RWPE2 (cell line): ENCODE results near the gene STAG2.

ENCODE experiments used
- ATAC-seq: fragments of 200-7000 bp; cut with Tn5 transposase; 3 replicates; pipeline ENCODE4 v1.9.1; 2021; ENCODE audit warnings: low read depth
- DNase-seq: peaks from one replicate; pipeline ENCODE4 v3.0.0-alpha.2; 2020; ENCODE audit warnings: low spot score
- H3K27ac ChIP-seq: fragments of 450-650 bp; 2 replicates; pipeline ENCODE4 v1.5.1; 2017; ENCODE audit warnings: mild to moderate bottlenecking; ENCODE audit not compliant: poor library complexity, severe bottlenecking
- H3K27me3 ChIP-seq: fragments of 250-450 bp; sonication (Bioruptor Pico); 2 replicates; pipeline ENCODE4 v1.5.1; 2021; ENCODE audit warnings: mild to moderate bottlenecking, moderate library complexity; ENCODE audit not compliant: insufficient read depth, poor library complexity, severe bottlenecking
- H3K36me3 ChIP-seq: fragments of 250-450 bp; sonication (Bioruptor Pico); 2 replicates; pipeline ENCODE4 v1.5.1; 2020; ENCODE audit warnings: low read depth, mild to moderate bottlenecking, moderate library complexity
- H3K4me1 ChIP-seq: fragments of 250-450 bp; sonication (Bioruptor Pico); 2 replicates; pipeline ENCODE4 v1.5.1; 2021; ENCODE audit warnings: mild to moderate bottlenecking, moderate library complexity; ENCODE audit not compliant: insufficient read depth, poor library complexity, severe bottlenecking
- H3K4me3 ChIP-seq: fragments of 250-450 bp; sonication (Bioruptor Pico); 2 replicates; pipeline ENCODE4 v1.5.1; 2021; ENCODE audit warnings: mild to moderate bottlenecking, moderate library complexity; ENCODE audit not compliant: severe bottlenecking
- H3K9me3 ChIP-seq: fragments of 250-450 bp; sonication (Bioruptor Pico); 2 replicates; pipeline ENCODE4 v1.5.1; 2021; ENCODE audit warnings: mild to moderate bottlenecking, moderate library complexity; ENCODE audit not compliant: severe bottlenecking
- CTCF ChIP-seq: fragments of 450-650 bp; IDR thresholded peaks from one replicate; pipeline ENCODE4 v1.5.1; 2017; ENCODE audit warnings: mild to moderate bottlenecking, moderate library complexity; ENCODE audit not compliant: poor library complexity, severe bottlenecking

STAG2 gene

DNA sequence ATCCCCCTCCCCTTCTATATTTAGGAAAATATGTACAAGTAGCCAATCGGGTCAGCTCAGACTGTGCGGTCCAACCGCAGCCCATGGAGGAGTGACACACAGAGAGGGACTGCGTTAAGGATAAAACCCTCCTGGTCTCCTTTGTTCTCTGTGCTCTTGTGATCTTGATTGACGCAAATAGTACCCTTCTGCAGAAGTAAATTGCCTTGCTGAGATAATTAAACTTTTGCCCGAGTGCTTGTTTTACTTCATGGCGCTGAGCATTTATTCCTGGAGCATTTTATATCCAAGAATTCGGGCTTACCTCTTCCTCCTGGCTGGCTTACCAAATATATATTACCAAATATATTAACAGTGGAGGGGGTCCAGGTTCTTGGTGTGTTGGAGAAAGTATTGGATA lies 184.2 kb downstream of the STAG2 start:
- Histone ChIP-seq H3K27ac (no peak overlapping the region), H3K27me3 (no peaks in the 10 kb centered on the region)
- ATAC-seq, result no peak

DNA sequence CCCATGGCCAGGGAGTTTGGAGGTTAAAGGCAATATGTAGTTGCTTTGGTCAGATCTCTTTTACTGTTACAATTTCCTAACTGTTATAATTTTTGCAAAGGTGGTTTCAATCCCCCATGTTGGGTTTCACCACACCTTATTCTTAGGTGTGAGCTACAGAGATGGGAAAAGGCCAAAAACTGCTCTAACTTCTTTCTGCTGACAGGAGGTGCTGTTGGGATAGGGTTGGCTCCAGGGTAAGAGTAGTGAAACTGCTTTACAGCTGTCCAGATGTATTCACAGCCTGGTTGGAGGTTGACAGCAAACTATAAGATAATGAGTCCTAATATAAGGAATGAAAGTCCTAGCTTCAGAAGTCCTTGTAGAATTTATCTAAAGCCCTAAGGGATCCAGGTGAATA lies 189.7 kb downstream of the STAG2 start:
- H3K27ac ChIP-seq, result no peak overlapping the region
- TF ChIP-seq CTCF, result no peak
- no peak for DNase-seq

More for the DNA sequence above, 184.2 kb downstream of the STAG2 start:
- Histone ChIP-seq H3K9me3 (no peaks in the 10 kb centered on the region), H3K4me1 (no peaks in the 10 kb centered on the region), H3K4me3 (no peak overlapping the region), H3K36me3 (no peaks in the 10 kb centered on the region)
- TF ChIP-seq CTCF, result no peak
- DNase-seq, result no peak

More for the DNA sequence above, 189.7 kb downstream of the STAG2 start:
- Histone ChIP-seq H3K27me3 (no peaks in the 10 kb centered on the region), H3K4me1 (no peaks in the 10 kb centered on the region), H3K36me3 (no peaks in the 10 kb centered on the region), H3K9me3 (no peaks in the 10 kb centered on the region), H3K4me3 (no peak overlapping the region)
- ATAC-seq, result no peak
